Stomach smooth muscle (tissue), 2 donors: ENCODE data around the gene IGLON5.

Experiments
- H3K27ac ChIP-seq: one replicate; pipeline ENCODE4 v1.7.0; 2013; ENCODE audit warnings: mild to moderate bottlenecking, low read length, inconsistent platforms
- H3K27me3 ChIP-seq, 2 donors: one replicate each; pipeline ENCODE4 v1.7.0; 2013; ENCODE audit warnings: low read length in 2 of 2; ENCODE audit not compliant: insufficient read depth in 2 of 2, control insufficient read depth in 1 of 2
- H3K36me3 ChIP-seq, 2 donors: one replicate each; pipeline ENCODE4 v1.7.0; 2013; ENCODE audit warnings: low read length in 2 of 2; ENCODE audit not compliant: control insufficient read depth in 2 of 2, insufficient read depth in 2 of 2
- H3K4me1 ChIP-seq: one replicate; pipeline ENCODE4 v1.7.0; 2013; ENCODE audit warnings: low read length; ENCODE audit not compliant: control insufficient read depth, insufficient read depth
- H3K4me3 ChIP-seq, 2 donors: one replicate each; pipeline ENCODE4 v1.7.0; 2013; ENCODE audit warnings: low read length in 2 of 2
- H3K9ac ChIP-seq, 2 donors: one replicate each; pipeline ENCODE4 v1.7.0; 2013; ENCODE audit warnings: low read length in 2 of 2, mild to moderate bottlenecking in 1 of 2
- H3K9me3 ChIP-seq, 2 donors: one replicate each; pipeline ENCODE4 v1.7.0; 2013; ENCODE audit warnings: low read length in 2 of 2; ENCODE audit not compliant: control insufficient read depth in 2 of 2
- donor health status: healthy.
- donor health status: Pancreatic carcinoma.

IGLON5 gene

GRCh38 chr19:51366389-51367254, 55.2 kb downstream of the IGLON5 start:
- peak overlapping the region; percentile 85 to 91 for H3K4me3 ChIP-seq
- no peaks in the 10 kb centered on the region for H3K27me3 ChIP-seq
- H3K9me3 ChIP-seq, result no peaks in the 10 kb centered on the region
- peaks cover 48% of the 10 kb centered on the region for H3K4me1 ChIP-seq
- H3K27ac ChIP-seq, result peak overlapping the region; percentile 99
- H3K9ac ChIP-seq, result peak overlapping the region; percentile 96
- H3K36me3 ChIP-seq, result no peaks in the 10 kb centered on the region

- H3K27me3 ChIP-seq, result no peaks in the 10 kb centered on the region
- H3K4me3 ChIP-seq, result peak overlapping the region; percentile 85 to 91
- H3K27ac ChIP-seq, result peak overlapping the region; percentile 99
- H3K9ac ChIP-seq, result peak overlapping the region; percentile 96
- H3K4me1 ChIP-seq, result peaks cover 44% of the 10 kb centered on the region
- no peaks in the 10 kb centered on the region for H3K9me3 ChIP-seq
- no peaks in the 10 kb centered on the region for H3K36me3 ChIP-seq
Observed at GRCh38 chr19:51367255-51367564, 55.8 kb downstream of the IGLON5 start.

- peaks cover 38% of the 10 kb centered on the region for H3K4me1 ChIP-seq
- peak overlapping the region; percentile 99 for H3K27ac ChIP-seq
- peaks cover 0 to under 1% of the 10 kb centered on the region in 2 donors for H3K27me3 ChIP-seq
- peak overlapping the region; percentile 85 to 91 for H3K4me3 ChIP-seq
- H3K9me3 ChIP-seq, result no peaks in the 10 kb centered on the region
- no peaks in the 10 kb centered on the region for H3K36me3 ChIP-seq
- peak overlapping the region; percentile 72 to 96 for H3K9ac ChIP-seq
Observed at GRCh38 chr19:51367565-51368365, 56.3 kb downstream of the IGLON5 start.

- H3K4me3 ChIP-seq, result peak within 1 kb of the TSS; percentile 79 to 91
- H3K27ac ChIP-seq, result peak within 1 kb of the TSS; percentile 55
- H3K36me3 ChIP-seq, result no peaks in the 10 kb centered on the region
- H3K9ac ChIP-seq, result peak within 1 kb of the TSS; percentile 72 to 74
- peaks cover 0 to 2% of the 10 kb centered on the region in 2 donors for H3K27me3 ChIP-seq
- peaks cover 32% of the 10 kb centered on the region for H3K4me1 ChIP-seq
- no peaks in the 10 kb centered on the region for H3K9me3 ChIP-seq
Observed at GRCh38 chr19:51368366-51369282, 57.2 kb downstream of the IGLON5 start, which contains the start of gene CLDND2. TSS of gene CLDND2 (minus strand) at chr19:51369003. CDS start at chr19:51368577, 426 bp downstream.

- H3K36me3 ChIP-seq, result no peaks in the 10 kb centered on the region
- no peak overlapping the region for H3K9ac ChIP-seq
- H3K9me3 ChIP-seq, result no peaks in the 10 kb centered on the region
- H3K27ac ChIP-seq, result no peak overlapping the region
- H3K4me3 ChIP-seq, result no peak overlapping the region
- H3K27me3 ChIP-seq, result peaks cover 0 to 2% of the 10 kb centered on the region in 2 donors
- H3K4me1 ChIP-seq, result peaks cover 18% of the 10 kb centered on the region
Observed at GRCh38 chr19:51370230-51370629, 58.8 kb downstream of the IGLON5 start.

- Histone ChIP-seq H3K27ac (no peak overlapping the region), H3K9ac (no peak overlapping the region), H3K4me1 (peaks cover 12% of the 10 kb centered on the region), H3K4me3 (no peak overlapping the region), H3K36me3 (no peaks in the 10 kb centered on the region), H3K27me3 (peaks cover 0 to 2% of the 10 kb centered on the region in 2 donors), H3K9me3 (no peaks in the 10 kb centered on the region)
Observed at GRCh38 chr19:51371186-51371690, 59.8 kb downstream of the IGLON5 start.

GRCh38 chr19:51372021-51372648, 60.7 kb downstream of the IGLON5 start:
- H3K36me3 ChIP-seq, result no peaks in the 10 kb centered on the region
- peaks cover 0 to 2% of the 10 kb centered on the region in 2 donors for H3K27me3 ChIP-seq
- no peak overlapping the region for H3K4me3 ChIP-seq
- no peak overlapping the region for H3K9ac ChIP-seq
- H3K27ac ChIP-seq, result no peak overlapping the region
- no peaks in the 10 kb centered on the region for H3K9me3 ChIP-seq
- peaks cover 9% of the 10 kb centered on the region for H3K4me1 ChIP-seq

- Histone ChIP-seq H3K27me3 (peaks cover 0 to 2% of the 10 kb centered on the region in 2 donors), H3K9me3 (no peaks in the 10 kb centered on the region), H3K4me3 (no peak within 1 kb of the TSS), H3K36me3 (no peaks in the 10 kb centered on the region), H3K9ac (no peak within 1 kb of the TSS), H3K4me1 (peaks cover 7% of the 10 kb centered on the region), H3K27ac (no peak within 1 kb of the TSS)
Observed at GRCh38 chr19:51372649-51373504, 61.4 kb downstream of the IGLON5 start, which contains the start of gene NKG7. TSS of gene NKG7 (minus strand) at chr19:51372654. CDS start at chr19:51372535, 119 bp downstream.

GRCh38 chr19:51375504-51376221, 64.2 kb downstream of the IGLON5 start:
- H3K4me1 ChIP-seq, result no peaks in the 10 kb centered on the region
- H3K36me3 ChIP-seq, result no peaks in the 10 kb centered on the region

More at GRCh38 chr19:51375504-51376221, 64.2 kb downstream of the IGLON5 start:
- H3K4me3 ChIP-seq, result no peak overlapping the region
- H3K27ac ChIP-seq, result no peak overlapping the region
- H3K9me3 ChIP-seq, result no peaks in the 10 kb centered on the region
- H3K9ac ChIP-seq, result no peak overlapping the region
- peaks cover 0 to 2% of the 10 kb centered on the region in 2 donors for H3K27me3 ChIP-seq
